IMR-90 (cell line): ENCODE results near the gene LAMA2. TPM values are rescaled to one million over a fixed set of nuclear protein-coding genes. Genes with fewer than 3 reads are reported as not detected.

Experiments used
- ATAC-seq: fragments of 200-7000 bp; cut with Tn5 transposase; 2 replicates; pipeline ENCODE4 v1.9.1; 2020; ENCODE audit warnings: low read depth, mild to moderate bottlenecking, moderate library complexity
- BruUV-seq: library from RNA; stranded (reverse); fragments of 400-500 nt; replicated peaks from 2 replicates; lab custom pipeline; 2021; lab: Mats Ljungman, UMichigan
- CTCF ChIA-PET: fragments of 300-600 bp; formaldehyde crosslinking; extraction: SDS; loops from one replicate; lab custom pipeline; 2021; ENCODE audit warnings: antibody characterized with exemption; lab: Yijun Ruan, JAX
- POLR2A ChIA-PET: fragments of 300-600 bp; sonication (Branson Sonifier 250); formaldehyde crosslinking; loops from one replicate; lab custom pipeline; 2022; ENCODE audit warnings: antibody characterized with exemption; ENCODE audit not compliant: unreplicated experiment; lab: Charles Lee
- DNase-seq: peaks from one replicate; pipeline ENCODE4 v3.0.0; 2013
- H2AFZ ChIP-seq: replicated peaks from 2 replicates; pipeline ENCODE3; 2013; ENCODE audit warnings: low read length, mild to moderate bottlenecking; ENCODE audit not compliant: poor library complexity
- H2AK5ac ChIP-seq: 2 replicates; pipeline ENCODE4 v1.6.1; 2013; ENCODE audit warnings: low read depth, low read length, inconsistent platforms
- H2AK9ac ChIP-seq: replicated peaks from 2 replicates; pipeline ENCODE3; 2013; ENCODE audit warnings: mild to moderate bottlenecking, low read depth, low read length, moderate library complexity; ENCODE audit not compliant: poor library complexity
- H2BK120ac ChIP-seq: 2 replicates; pipeline ENCODE4 v1.6.1; 2013; ENCODE audit warnings: low read depth, low read length, inconsistent platforms
- H2BK15ac ChIP-seq: 3 replicates; pipeline ENCODE4 v1.6.1; 2013; ENCODE audit warnings: low read depth, low read length, inconsistent platforms
- H2BK20ac ChIP-seq: 2 replicates; pipeline ENCODE4 v1.6.1; 2013; ENCODE audit warnings: low read depth, mild to moderate bottlenecking, inconsistent platforms, low read length, moderate library complexity
- H2BK5ac ChIP-seq: 2 replicates; pipeline ENCODE4 v1.6.1; 2013; ENCODE audit warnings: mild to moderate bottlenecking, low read depth, low read length, inconsistent platforms; ENCODE audit not compliant: poor library complexity, severe bottlenecking
- H3K14ac ChIP-seq: replicated peaks from 2 replicates; pipeline ENCODE4 v1.6.1; 2013; ENCODE audit warnings: low read depth, low read length, inconsistent platforms
- H3K18ac ChIP-seq: 2 replicates; pipeline ENCODE4 v1.6.1; 2013; ENCODE audit warnings: low read depth, low read length, control low read depth
- H3K23ac ChIP-seq: 2 replicates; pipeline ENCODE4 v1.6.1; 2013; ENCODE audit warnings: low read depth, low read length, inconsistent platforms
- H3K27ac ChIP-seq: 2 replicates; pipeline ENCODE4 v1.5.1; 2013; ENCODE audit warnings: mild to moderate bottlenecking, control low read depth, low read length; ENCODE audit not compliant: insufficient read depth
- H3K27me3 ChIP-seq: 2 replicates; pipeline ENCODE4 v1.6.1; 2013; ENCODE audit warnings: low read length; ENCODE audit not compliant: control insufficient read depth, insufficient read depth
- H3K36me3 ChIP-seq: 2 replicates; pipeline ENCODE4 v1.6.1; 2013; ENCODE audit warnings: low read length, mixed read lengths; ENCODE audit not compliant: control insufficient read depth, insufficient read depth
- H3K4ac ChIP-seq: 2 replicates; pipeline ENCODE4 v1.6.1; 2013; ENCODE audit warnings: low read depth, low read length, inconsistent platforms
- H3K4me1 ChIP-seq: 2 replicates; pipeline ENCODE4 v1.6.1; 2013; ENCODE audit warnings: low read length, mixed read lengths; ENCODE audit not compliant: control insufficient read depth, insufficient read depth
- H3K4me2 ChIP-seq: 2 replicates; pipeline ENCODE4 v1.6.1; 2013; ENCODE audit warnings: low read depth, mild to moderate bottlenecking, control low read depth, low read length, moderate library complexity
- H3K4me3 ChIP-seq: 2 replicates; pipeline ENCODE4 v1.5.1; 2013; ENCODE audit warnings: low read depth, mild to moderate bottlenecking, control low read depth, low read length, moderate library complexity; ENCODE audit not compliant: insufficient read depth
- H3K56ac ChIP-seq: 2 replicates; pipeline ENCODE4 v1.6.1; 2013; ENCODE audit warnings: low read length, inconsistent platforms; ENCODE audit not compliant: insufficient read depth; ENCODE audit errors: extremely low read depth
- H3K79me1 ChIP-seq, 2 experiments: 2 replicates each; pipeline ENCODE4 v1.6.1; 2013; ENCODE audit warnings: low read length in 2 of 2, inconsistent platforms in 1 of 2, low read depth in 1 of 2
- H3K9ac ChIP-seq: 2 replicates; pipeline ENCODE4 v1.6.1; 2013; ENCODE audit warnings: low read depth, low read length, control low read depth
- H3K9me1 ChIP-seq: 2 replicates; pipeline ENCODE4 v1.6.1; 2013; ENCODE audit warnings: low read length, inconsistent platforms; ENCODE audit not compliant: insufficient read depth
- H3K9me3 ChIP-seq: 2 replicates; pipeline ENCODE4 v1.6.1; 2013; ENCODE audit warnings: low read length; ENCODE audit not compliant: control insufficient read depth, insufficient read depth
- H4K20me1 ChIP-seq: 2 replicates; pipeline ENCODE4 v1.6.1; 2013; ENCODE audit warnings: low read length, inconsistent platforms; ENCODE audit not compliant: insufficient read depth
- H4K5ac ChIP-seq: 2 replicates; pipeline ENCODE4 v1.6.1; 2013; ENCODE audit warnings: mild to moderate bottlenecking, low read depth, low read length, control low read depth
- H4K8ac ChIP-seq, 2 experiments: 2 replicates each; pipeline ENCODE4 v1.6.1; 2013; ENCODE audit warnings: low read depth in 2 of 2, low read length in 2 of 2, control low read depth in 1 of 2, inconsistent platforms in 1 of 2
- H4K91ac ChIP-seq: 2 replicates; pipeline ENCODE4 v1.6.1; 2013; ENCODE audit warnings: low read depth, low read length, inconsistent platforms; ENCODE audit not compliant: insufficient read depth
- CEBPB ChIP-seq: IDR thresholded peaks from 2 replicates; pipeline ENCODE4 v1.6.1; 2012; ENCODE audit warnings: low read depth, low read length, improper control_type of control experiment
- CHD1 ChIP-seq: IDR thresholded peaks from 2 replicates; pipeline ENCODE4 v1.6.1; 2012; ENCODE audit warnings: low read depth, low read length, improper control_type of control experiment
- FOS ChIP-seq: fragments of 150-350 bp; IDR thresholded peaks from 2 replicates; pipeline ENCODE4 v1.6.1; 2016; ENCODE audit warnings: low read depth, low read length
- MAFK ChIP-seq: IDR thresholded peaks from 2 replicates; pipeline ENCODE4 v1.6.1; 2012; ENCODE audit warnings: low read depth, low read length, improper control_type of control experiment
- MAZ ChIP-seq: IDR thresholded peaks from 2 replicates; pipeline ENCODE4 v1.6.1; 2012; ENCODE audit warnings: low read depth, mild to moderate bottlenecking, low read length, improper control_type of control experiment, moderate library complexity, borderline replicate concordance
- MXI1 ChIP-seq: IDR thresholded peaks from 2 replicates; pipeline ENCODE4 v1.6.1; 2012; ENCODE audit warnings: low read depth, mild to moderate bottlenecking, low read length, moderate library complexity, borderline replicate concordance
- POLR2A ChIP-seq: IDR thresholded peaks from 2 replicates; pipeline ENCODE4 v1.6.1; 2012; ENCODE audit warnings: mild to moderate bottlenecking, low read depth, low read length
- RAD21 ChIP-seq: IDR thresholded peaks from 2 replicates; pipeline ENCODE4 v1.6.1; 2012; ENCODE audit warnings: low read length, improper control_type of control experiment
- RFX5 ChIP-seq: IDR thresholded peaks from 2 replicates; pipeline ENCODE4 v1.8.0; 2012; ENCODE audit warnings: low read depth, mild to moderate bottlenecking, low read length, moderate library complexity
- SMC3 ChIP-seq: fragments of 150-350 bp; IDR thresholded peaks from 2 replicates; pipeline ENCODE4 v1.6.1; 2016; ENCODE audit warnings: low read depth, mild to moderate bottlenecking, antibody characterized with exemption, low read length, moderate library complexity
- WGBS, 2 experiments: methylation state at CpG; one replicate each; pipeline versions ENCODE4 v1.1.5 to v1.1.7; 2013; ENCODE audit warnings: missing lambda C conversion rate in 2 of 2; ENCODE audit not compliant: insufficient read length in 1 of 2; ENCODE audit errors: extremely low coverage in 2 of 2; 5-methylcytosine and 5-hydroxymethylcytosine counted together
- dilution Hi-C: fragments of 300-500 bp; cut with HindIII; formaldehyde crosslinking; loops from one replicate; pipeline ENCODE4 v1.14.3; 2018; ENCODE audit warnings: low sequenced_read_pairs; ENCODE audit not compliant: unreplicated experiment
- in situ Hi-C: fragments of 300-500 bp; cut with MboI; formaldehyde crosslinking; loops from 3 replicates; pipeline ENCODE4 v1.14.3; 2019; ENCODE audit warnings: low sequenced_read_pairs, inconsistent platforms, mixed read lengths
- intact Hi-C: fragments of 100-400 bp; cut with micrococcal nuclease; formaldehyde crosslinking; loops from 2 replicates; pipeline ENCODE4 v1.10.0; 2022
- polyA plus RNA-seq, 3 experiments: library from polyadenylated mRNA; depleted of rRNA; stranded (reverse); fragments of >200 nt; gene quantifications; 2 replicates each; pipeline ENCODE4 v1.2.3, GENCODE V29; 2012; ENCODE audit warnings: low replicate concordance in 1 of 3
- total RNA-seq: library from RNA; depleted of rRNA; stranded (reverse); fragments of >200 nt; gene quantifications from 2 replicates; pipeline ENCODE4 v1.2.3, GENCODE V29; 2012
- TF ChIP-seq, protein P1 (sequence below): fragments of 150-350 bp; IDR thresholded peaks from 2 replicates; pipeline ENCODE4 v1.6.1; 2016; ENCODE audit warnings: low read depth, mild to moderate bottlenecking, low read length, moderate library complexity, borderline replicate concordance

LAMA2 gene
- total and polyA plus RNA-seq, 2 of the 4 experiments (the other 2 are of a cell fraction): 9.9 to 13.3 TPM

DNA sequence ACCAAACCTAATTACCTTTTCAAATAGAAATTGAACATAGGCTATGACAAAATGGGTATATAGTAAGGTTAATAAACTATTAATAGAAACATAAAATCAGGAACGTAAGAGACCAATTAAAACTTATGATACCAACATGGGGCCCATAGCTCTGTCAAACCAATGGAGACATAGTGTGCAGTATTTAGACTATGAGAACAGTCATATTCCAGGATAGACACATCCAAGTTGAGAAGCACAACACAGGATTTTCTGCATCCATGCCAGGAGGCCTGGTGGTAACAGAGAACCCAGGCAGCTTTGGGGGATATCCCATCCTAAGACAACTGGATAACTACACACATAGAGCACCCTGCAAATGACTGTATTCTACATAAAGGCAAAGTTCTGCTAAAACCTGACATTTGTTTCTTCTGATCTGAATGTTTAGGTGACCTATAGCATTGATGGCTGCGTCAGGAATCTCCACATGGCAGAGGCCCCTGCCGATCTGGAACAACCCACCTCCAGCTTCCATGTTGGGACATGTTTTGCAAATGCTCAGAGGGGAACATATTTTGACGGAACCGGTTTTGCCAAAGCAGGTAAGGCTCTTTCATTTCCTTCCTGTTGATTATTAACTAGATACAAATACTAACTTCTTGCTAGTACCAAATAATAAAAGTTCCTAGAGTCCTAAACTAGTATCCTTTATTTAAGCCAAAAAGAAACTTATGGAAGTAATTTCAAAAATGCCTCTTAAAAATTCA, 624.3 kb downstream of the LAMA2 start:
- H3K27ac ChIP-seq: no peak overlapping the region
- H3K36me3 ChIP-seq: no peaks in the 10 kb centered on the region
- WGBS, 2 experiments: no CpG with 5 or more reads among the region's 5 CpGs
- no peak overlapping the region for H4K91ac ChIP-seq
- no peaks in the 10 kb centered on the region for H3K27me3 ChIP-seq
- in situ Hi-C loops: no loop called here
- intact Hi-C loops: no loop called here
- BruUV-seq: no TSS peak
- no peak overlapping the region for H3K14ac ChIP-seq
- no peaks in the 10 kb centered on the region for H3K79me1 ChIP-seq
- H3K9me1 ChIP-seq: no peaks in the 10 kb centered on the region
- H3K9me3 ChIP-seq: no peaks in the 10 kb centered on the region
- H2AFZ ChIP-seq: no peak overlapping the region
- TF ChIP-seq, protein P1, sequence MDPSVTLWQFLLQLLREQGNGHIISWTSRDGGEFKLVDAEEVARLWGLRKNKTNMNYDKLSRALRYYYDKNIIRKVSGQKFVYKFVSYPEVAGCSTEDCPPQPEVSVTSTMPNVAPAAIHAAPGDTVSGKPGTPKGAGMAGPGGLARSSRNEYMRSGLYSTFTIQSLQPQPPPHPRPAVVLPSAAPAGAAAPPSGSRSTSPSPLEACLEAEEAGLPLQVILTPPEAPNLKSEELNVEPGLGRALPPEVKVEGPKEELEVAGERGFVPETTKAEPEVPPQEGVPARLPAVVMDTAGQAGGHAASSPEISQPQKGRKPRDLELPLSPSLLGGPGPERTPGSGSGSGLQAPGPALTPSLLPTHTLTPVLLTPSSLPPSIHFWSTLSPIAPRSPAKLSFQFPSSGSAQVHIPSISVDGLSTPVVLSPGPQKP: no peak
- TF ChIP-seq CEBPB: no peak
- no peak for TF ChIP-seq SMC3
- no peak for TF ChIP-seq POLR2A
- no peak for TF ChIP-seq CHD1
- no peak for TF ChIP-seq RFX5
- no peak for TF ChIP-seq RAD21
- no peak for TF ChIP-seq MXI1
- no peak for TF ChIP-seq MAFK
- TF ChIP-seq MAZ: no peak
- TF ChIP-seq FOS: no peak
- no peak overlapping the region for H3K4me3 ChIP-seq
- H4K20me1 ChIP-seq: no peaks in the 10 kb centered on the region
- no peak overlapping the region for H2BK15ac ChIP-seq
- H3K18ac ChIP-seq: no peak overlapping the region
- H2AK9ac ChIP-seq: no peak overlapping the region
- no peak overlapping the region for H3K9ac ChIP-seq
- no peak overlapping the region for H4K5ac ChIP-seq
- no peak overlapping the region for H2BK5ac ChIP-seq
- dilution Hi-C loops: no loop called here
- H4K8ac ChIP-seq: no peak overlapping the region
- ATAC-seq (no peak), DNase-seq (no peak)
- no peak overlapping the region for H3K4ac ChIP-seq
- CTCF ChIA-PET: no interaction called here
- POLR2A ChIA-PET: no interaction called here
- no peak overlapping the region for H3K56ac ChIP-seq
- H3K4me1 ChIP-seq: no peaks in the 10 kb centered on the region; the same call in 1 of the 2 replicates
- H3K4me2 ChIP-seq: no peak overlapping the region
- no peak overlapping the region for H2BK120ac ChIP-seq
- H3K23ac ChIP-seq: no peak overlapping the region
- no peak overlapping the region for H2AK5ac ChIP-seq
- H2BK20ac ChIP-seq: no peak overlapping the region
